Measurements from ENCODE around the gene DUSP2. TPM values are rescaled to one million over a fixed set of nuclear protein-coding genes. Genes with fewer than 3 reads are reported as not detected.
A peak's percentile ranks its signal among the peaks of the same experiment; 100 is the strongest.

The DUSP2 gene
- total RNA-seq (2022) (13.4 and 13.6 TPM in 2 replicates), Bru-seq, nascent RNA (percentile 74 among the genes with signal in this experiment), BruChase-seq, experiment 1, labeled RNA remaining after a 2-hour chase (percentile 69 among the genes with signal in this experiment), BruChase-seq, experiment 2, labeled RNA remaining after a 6-hour chase (percentile 53 among the genes with signal in this experiment)
- long read RNA-seq, transcript DUSP2-201 (4 exons, 1,688 nt), result major isoform, 30 of 37 reads
- long read RNA-seq, partial matches to known transcripts, result 0 of 37 reads
- long read RNA-seq, other reads (novel, unspliced or antisense), result 7 of 37 reads

- TF ChIP-seq CTCF (IDR thresholded peaks at IDR 0.05; ENCODE audit: insufficient read depth in 1 of 2, low read depth in 1 of 2, low read length in 1 of 2, severe bottlenecking in 1 of 2, unreplicated experiment in 1 of 2), result peak in 1 of 2 experiments; percentile 5
- H3K4me1 Mint-ChIP-seq (ENCODE audit: low read depth, unreplicated experiment), result no peaks in the 10 kb centered on the region
- H3K4me3 Mint-ChIP-seq (ENCODE audit: unreplicated experiment), result peak within 1 kb of the TSS; percentile 98
- H3K9me3 Mint-ChIP-seq (ENCODE audit: unreplicated experiment), result no peaks in the 10 kb centered on the region
- no TSS peak for BruUV-seq (replicated peaks)
- no peaks in the 10 kb centered on the region for H3K27me3 Mint-ChIP-seq (ENCODE audit: insufficient read depth, unreplicated experiment)
- Histone ChIP-seq H3K4me1 (peaks cover 14% of the 10 kb centered on the region), H3K4me3 (ENCODE audit: low read depth, low read length) (peak within 1 kb of the TSS; percentile 70), H3K9me3 (no peaks in the 10 kb centered on the region), H3K27me3 (replicated peaks; ENCODE audit: control insufficient read depth, insufficient read depth, low read length) (no peaks in the 10 kb centered on the region), H3K36me3 (ENCODE audit: control insufficient read depth, insufficient read depth, low read length) (peaks cover 2% of the 10 kb centered on the region; the same call in 1 of the 2 replicates)
- intact Hi-C loops (cut with micrococcal nuclease; ENCODE audit: unreplicated experiment), result loop anchor here (2.0 to 5.0 kb wide), 2 partner anchors 42 to 64 kb away; partner anchors contain the start of gene STARD7
- peak within 1 kb of the TSS; percentile 94 for H3K27ac Mint-ChIP-seq (ENCODE audit: unreplicated experiment)
- CTCF ChIA-PET, result interaction anchor here (1.0 to 1.6 kb wide), 3 partner anchors 28 to 63 kb away, joined by 3 to 6 read pairs (median 3); partner anchors contain the start of genes ADRA2B and STARD7
- POLR2A ChIA-PET, result no interaction called here
- peaks cover 16% of the 10 kb centered on the region for H3K36me3 Mint-ChIP-seq (ENCODE audit: insufficient read depth, unreplicated experiment)
- DNase-seq, result peak; percentile 84 to 89
Measured at GRCh38 chr2:96145036-96145847, at the start of gene DUSP2. DUSP2 (minus strand) TSS chr2:96145440; CDS start chr2:96145354, 86 bp downstream.

GRCh38 chr2:96191937-96192670 lies 46.9 kb upstream of the DUSP2 start:
- H3K36me3 ChIP-seq (ENCODE audit: control insufficient read depth, insufficient read depth, low read length), result peaks cover 2% of the 10 kb centered on the region; the same call in 1 of the 2 replicates
- intact Hi-C loops (cut with micrococcal nuclease; ENCODE audit: unreplicated experiment), result no loop called here
- Mint-ChIP-seq H3K27me3 (ENCODE audit: insufficient read depth, unreplicated experiment) (no peaks in the 10 kb centered on the region), H3K9me3 (ENCODE audit: unreplicated experiment) (no peaks in the 10 kb centered on the region), H3K36me3 (ENCODE audit: insufficient read depth, unreplicated experiment) (peaks cover 89% of the 10 kb centered on the region), H3K4me3 (ENCODE audit: unreplicated experiment) (no peak overlapping the region), H3K4me1 (ENCODE audit: low read depth, unreplicated experiment) (peaks cover 20% of the 10 kb centered on the region), H3K27ac (ENCODE audit: unreplicated experiment) (no peak overlapping the region)
- no peak overlapping the region for H3K4me3 ChIP-seq (ENCODE audit: low read depth, low read length)
- H3K4me1 ChIP-seq, result peaks cover 32% of the 10 kb centered on the region
- POLR2A ChIA-PET, result no interaction called here
- no TSS peak for BruUV-seq (replicated peaks)
- no peaks in the 10 kb centered on the region for H3K9me3 ChIP-seq
- no peak for DNase-seq
- no peaks in the 10 kb centered on the region for H3K27me3 ChIP-seq (replicated peaks; ENCODE audit: control insufficient read depth, insufficient read depth, low read length)
- CTCF ChIA-PET, result no interaction called here
- TF ChIP-seq CTCF (IDR thresholded peaks at IDR 0.05; ENCODE audit: insufficient read depth in 1 of 2, low read depth in 1 of 2, low read length in 1 of 2, severe bottlenecking in 1 of 2, unreplicated experiment in 1 of 2), result no peak

All from Caco-2 (cell line).